HepG2 (cell line): ENCODE measurements around the gene C20orf141. TPM values are rescaled to one million over a fixed set of nuclear protein-coding genes. Genes with fewer than 3 reads are reported as not detected.

ENCODE experiments used
- ATM ChIP-seq: fragments of 450-650 bp; IDR thresholded peaks from 2 replicates; pipeline ENCODE4 v1.7.1; 2017; ENCODE audit warnings: mild to moderate bottlenecking, borderline replicate concordance
- BHLHE40 ChIP-seq: IDR thresholded peaks from 2 replicates; pipeline ENCODE4 v1.6.1; 2011; ENCODE audit warnings: low read length, improper control_type of control experiment
- HNF4A ChIP-seq: sonication (generic); formaldehyde crosslinking; IDR thresholded peaks from 2 replicates; pipeline ENCODE4 v1.4.0; 2020; ENCODE audit warnings: missing genetic modification reagents
- NCOR1 ChIP-seq: fragments of 200-600 bp; sonication (generic); IDR thresholded peaks from 2 replicates; pipeline ENCODE4 v1.7.0; 2017; ENCODE audit warnings: antibody characterized with exemption, low read length, borderline replicate concordance
- POGZ ChIP-seq: sonication (generic); formaldehyde crosslinking; IDR thresholded peaks from 2 replicates; pipeline ENCODE4 v1.4.0; 2020; ENCODE audit warnings: mild to moderate bottlenecking, missing genetic modification reagents
- RFXAP ChIP-seq: sonication (generic); formaldehyde crosslinking; IDR thresholded peaks from 2 replicates; pipeline ENCODE4 v1.4.0; 2020; ENCODE audit warnings: missing genetic modification reagents, borderline replicate concordance
- SNRNP70 ChIP-seq: fragments of 200-400 bp; formaldehyde crosslinking; IDR thresholded peaks from 2 replicates; pipeline ENCODE4 v1.6.1; 2017; ENCODE audit warnings: mild to moderate bottlenecking, low read depth, low read length, moderate library complexity
- SOX6 ChIP-seq, 2 experiments: fragments of 450-650 bp in 1 of 2; sonication (generic) in 1 of 2; formaldehyde crosslinking in 1 of 2; IDR thresholded peaks; 2 replicates each; pipeline versions ENCODE4 v1.4.0 to v1.6.1; 2017 to 2020; ENCODE audit warnings: antibody characterized with exemption in 1 of 2, mild to moderate bottlenecking in 1 of 2, missing genetic modification reagents in 1 of 2
- USF2 ChIP-seq, 2 experiments: sonication (generic) in 1 of 2; formaldehyde crosslinking in 1 of 2; IDR thresholded peaks; 2 replicates each; pipeline versions ENCODE4 v1.5.1 to v1.6.1; 2011 to 2020; ENCODE audit warnings: borderline replicate concordance in 1 of 2, low read depth in 1 of 2, low read length in 1 of 2, mild to moderate bottlenecking in 1 of 2, missing genetic modification reagents in 1 of 2, moderate library complexity in 1 of 2
- YEATS2 ChIP-seq: sonication (generic); formaldehyde crosslinking; IDR thresholded peaks from 2 replicates; pipeline ENCODE4 v1.4.0; 2020; ENCODE audit warnings: missing genetic modification reagents, borderline replicate concordance
- ZBTB33 ChIP-seq: sonication (generic); formaldehyde crosslinking; IDR thresholded peaks from 2 replicates; pipeline ENCODE4 v1.4.0; 2020; ENCODE audit warnings: missing genetic modification reagents
- ZBTB7B ChIP-seq: sonication (generic); formaldehyde crosslinking; IDR thresholded peaks from 2 replicates; pipeline ENCODE4 v1.4.0; 2020; ENCODE audit warnings: missing genetic modification reagents
- ZNF10 ChIP-seq: sonication (generic); formaldehyde crosslinking; IDR thresholded peaks from 2 replicates; pipeline ENCODE4 v1.4.0; 2020; ENCODE audit warnings: mild to moderate bottlenecking, low read depth, missing genetic modification reagents, borderline replicate concordance
- ZNF407 ChIP-seq: sonication (generic); formaldehyde crosslinking; IDR thresholded peaks from one replicate; pipeline ENCODE4 v1.5.1; 2020; ENCODE audit warnings: mild to moderate bottlenecking, missing genetic modification reagents; ENCODE audit errors: not compliant biosample characterization
- ZNF451 ChIP-seq: sonication (generic); formaldehyde crosslinking; IDR thresholded peaks from 2 replicates; pipeline ENCODE4 v1.5.0; 2020; ENCODE audit warnings: mild to moderate bottlenecking, missing genetic modification reagents
- ZNF615 ChIP-seq: sonication (generic); formaldehyde crosslinking; IDR thresholded peaks from 2 replicates; pipeline ENCODE4 v1.5.0; 2020; ENCODE audit warnings: mild to moderate bottlenecking, missing genetic modification reagents, borderline replicate concordance
- polyA plus RNA-seq, 8 experiments: library from polyadenylated mRNA; depleted of rRNA in 3 of 8; stranded (reverse) in 7 of 8; unstranded in 1 of 8; fragments of >200 nt; fragmentation: Illumina TruSeq in 4 of 8; extraction: Trizol in 4 of 8; gene quantifications; 2 replicates each; pipeline versions ENCODE4 v1.2.1 to v1.2.3, GENCODE V29; 2011 to 2016; ENCODE audit warnings: low read depth in 4 of 8, missing spikeins in 1 of 8, mixed read lengths in 1 of 8; ENCODE audit not compliant: insufficient read depth in 1 of 8
- total RNA-seq, 5 experiments: library from RNA; depleted of rRNA; stranded (reverse); fragments of >200 nt; fragmentation: Illumina TruSeq; extraction: Trizol; gene quantifications; 2 replicates each; pipeline ENCODE4 v1.2.3, GENCODE V29; 2016; ENCODE audit warnings: low read depth in 1 of 5

Gene C20orf141
- total and polyA plus RNA-seq, 2 of the 13 experiments (the other 11 are each of a cell fraction or from before 2014, with no cell fraction given): not detected

- no peak for TF ChIP-seq USF2 (IDR thresholded peaks at IDR 0.05; ENCODE audit: low read depth, low read length)
- peak; percentile 24; the same call in 1 of the 2 replicates for TF ChIP-seq USF2 (CRISPR knock-in tag; IDR thresholded peaks at IDR 0.05; ENCODE audit: borderline replicate concordance)
- TF ChIP-seq NCOR1: no peak
- TF ChIP-seq RFXAP (CRISPR knock-in tag): no peak
- TF ChIP-seq HNF4A: peak; percentile 32; the same call in 1 of the 2 replicates
- TF ChIP-seq ZNF407 (CRISPR knock-in tag): no peak
- no peak for TF ChIP-seq ZBTB7B (CRISPR knock-in tag)
- TF ChIP-seq POGZ (CRISPR knock-in tag): no peak
- TF ChIP-seq ZNF10 (CRISPR knock-in tag): no peak
- no peak for TF ChIP-seq SNRNP70
- TF ChIP-seq ZNF615: no peak
- TF ChIP-seq SOX6 (IDR thresholded peaks at IDR 0.05): no peak
- 0 out of 2 replicates have a peak, but pooled peaks have one; percentile 11 for TF ChIP-seq SOX6 (CRISPR knock-in tag; IDR thresholded peaks at IDR 0.05)
- TF ChIP-seq ZNF451 (CRISPR knock-in tag): no peak
- TF ChIP-seq ZBTB33: no peak
- TF ChIP-seq YEATS2: no peak
- peak; percentile 65; the same call in 1 of the 2 replicates for TF ChIP-seq BHLHE40
- TF ChIP-seq ATM: no peak
These were observed 41.0 kb upstream of the C20orf141 start (continued) for GRCh38 chr20:2773812-2774211.
